ENCODE results near the gene RPRM. TPM values are rescaled to one million over a fixed set of nuclear protein-coding genes. Genes with fewer than 3 reads are reported as not detected.

The RPRM gene
- not detected in 2 replicates for total RNA-seq

DNA sequence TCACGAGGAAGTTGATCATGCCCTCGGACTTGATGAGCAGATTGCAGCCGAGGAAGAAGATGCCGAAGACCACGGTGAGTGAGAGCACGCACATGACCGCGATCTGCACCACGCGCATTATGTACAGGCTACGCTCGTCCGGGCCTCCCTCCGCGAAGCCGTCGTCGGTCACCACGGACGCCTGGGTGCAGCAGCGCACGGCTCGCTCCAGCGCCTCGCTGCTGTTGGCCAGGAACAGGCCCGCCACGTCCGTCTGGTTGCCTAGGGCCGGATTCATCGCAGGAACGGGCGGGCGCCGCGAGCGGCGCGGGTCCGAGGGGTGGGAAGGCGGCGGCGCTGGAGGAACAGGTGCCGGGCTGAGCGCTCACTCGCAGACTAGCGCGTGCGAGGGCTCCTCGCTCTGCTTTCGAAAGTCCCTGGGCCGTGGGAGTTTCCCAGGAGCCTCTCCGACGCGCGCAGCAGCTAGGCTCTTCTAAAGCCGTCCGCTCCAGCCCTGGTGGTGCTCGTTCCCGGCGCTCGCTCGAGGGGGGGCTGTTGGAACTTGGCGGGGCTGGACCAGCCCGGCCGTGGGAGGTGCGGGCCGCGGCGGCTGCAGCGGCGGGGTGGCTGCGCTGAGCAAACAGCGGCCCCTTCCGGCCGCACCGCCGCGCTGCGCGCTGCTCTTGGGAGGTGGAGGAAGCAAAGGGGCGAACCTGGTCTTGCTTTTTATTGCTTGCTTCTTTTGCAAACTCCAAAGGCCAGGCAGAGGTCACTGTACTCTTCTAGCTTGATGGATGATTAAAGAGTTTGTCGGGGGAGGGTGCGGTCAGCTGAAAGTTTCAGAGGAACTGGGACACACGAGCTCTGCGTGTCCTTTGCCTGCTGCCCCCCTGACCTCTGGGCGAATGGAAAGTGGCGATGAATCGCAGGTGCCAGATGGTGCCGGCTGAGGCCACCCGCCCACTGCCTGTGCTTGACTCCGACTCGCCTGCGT, at the start of gene RPRM:
RPRM (minus strand) TSS at position 474 of the 973 bp plus-strand sequence; CDS start at position 277, 197 bp downstream.

Small RNAs within 50 kb of the gene (small RNA-seq; reads per million reads assigned to genes)
- gene RF00275 = not detected

All from subcutaneous preadipocyte (primary cell).